NCI-H82 treated with DMSO at 0.1 percent for 48 hours (cell line): Measurements from ENCODE around the gene PBX4.

Experiments used
- DNase-seq: peaks from one replicate; lab custom pipeline; 2025; ENCODE audit not compliant: unreplicated experiment; lab: John Stamatoyannopoulos, UW

The PBX4 gene

GRCh38 chr19:19540715-19541515 lies 77.6 kb downstream of the PBX4 start:
- peak; percentile 54 for DNase-seq

GRCh38 chr19:19540064-19540714 lies 78.3 kb downstream of the PBX4 start:
- DNase-seq: peak; percentile 36

- no peak for DNase-seq
Measured at GRCh38 chr19:19539698-19540063, 78.8 kb downstream of the PBX4 start.

GRCh38 chr19:19538785-19539166 lies 79.7 kb downstream of the PBX4 start:
- no peak for DNase-seq

GRCh38 chr19:19538061-19538784 lies 80.3 kb downstream of the PBX4 start, which contains the start of gene CILP2:
CILP2 (plus strand) TSS chr19:19538265; CDS start chr19:19538350, 85 bp downstream.
- DNase-seq: peak; percentile 31

GRCh38 chr19:19537075-19538048 lies 81.1 kb downstream of the PBX4 start:
- DNase-seq: no peak

- no peak for DNase-seq
Measured at GRCh38 chr19:19535311-19536191, 82.9 kb downstream of the PBX4 start.

GRCh38 chr19:19534556-19535265 lies 83.8 kb downstream of the PBX4 start:
- no peak for DNase-seq

- peak; percentile 58 for DNase-seq
Measured at GRCh38 chr19:19533841-19534240, 84.6 kb downstream of the PBX4 start.

- DNase-seq: no peak
Measured at GRCh38 chr19:19532806-19533701, 85.4 kb downstream of the PBX4 start.

- DNase-seq: peak; percentile 16
Measured at GRCh38 chr19:19531951-19532805, 86.3 kb downstream of the PBX4 start.

- DNase-seq: no peak
Measured at GRCh38 chr19:19530889-19531288, 87.6 kb downstream of the PBX4 start.

GRCh38 chr19:19530423-19530804 lies 88.1 kb downstream of the PBX4 start:
- no peak for DNase-seq

- DNase-seq: no peak
Measured at GRCh38 chr19:19529783-19530422, 88.6 kb downstream of the PBX4 start.

- DNase-seq: no peak
Measured at GRCh38 chr19:19528721-19529490, 89.6 kb downstream of the PBX4 start, which contains the start of gene YJEFN3. YJEFN3 (plus strand) TSS chr19:19528911; CDS start chr19:19528933, 22 bp downstream.
